HCT116 (cell line): ENCODE measurements around the gene ANTXR2. TPM values are rescaled to one million over a fixed set of nuclear protein-coding genes. Genes with fewer than 3 reads are reported as not detected.

Experiments
- ATAC-seq: fragments of 200-7000 bp; cut with Tn5 transposase; 2 replicates; pipeline ENCODE4 v1.9.1; 2020; ENCODE audit warnings: mild to moderate bottlenecking, moderate library complexity
- BruUV-seq: library from RNA; stranded (reverse); fragments of 400-500 nt; replicated peaks from 2 replicates; lab custom pipeline; 2021; lab: Mats Ljungman, UMichigan
- CTCF ChIA-PET: fragments of 300-600 bp; sonication (Branson Sonifier 250); formaldehyde crosslinking; loops from one replicate; lab custom pipeline; 2021; ENCODE audit warnings: antibody characterized with exemption; lab: Charles Lee
- POLR2A ChIA-PET: fragments of 300-600, 350-600 bp; sonication (Branson Sonifier 250); formaldehyde crosslinking; loops from one replicate; lab custom pipeline; 2021; ENCODE audit warnings: antibody characterized with exemption; lab: Charles Lee
- RAD21 ChIA-PET, 2 experiments: fragments of 300-600 bp; sonication (Branson Sonifier 250); formaldehyde crosslinking; loops; one replicate each; lab custom pipeline; 2023; ENCODE audit warnings: low total read pairs in 2 of 2; ENCODE audit not compliant: uncharacterized antibody in 2 of 2, unreplicated experiment in 2 of 2, low non-redundant PET in 1 of 2; lab: Charles Lee
- DNase-seq: peaks from one replicate; pipeline ENCODE4 v3.0.0-alpha.2; 2010; ENCODE audit warnings: low read depth, low spot score
- H2AFZ ChIP-seq: fragments of 200-600 bp; shearing (Covaris generic), sonication (generic); 2 replicates; pipeline ENCODE4 v1.6.1; 2017; ENCODE audit warnings: low read depth, mixed run types, mixed read lengths, antibody characterized with exemption, low read length; ENCODE audit not compliant: poor library complexity, severe bottlenecking
- H3K27ac ChIP-seq: 2 replicates; pipeline ENCODE4 v1.5.1; 2012; ENCODE audit warnings: low read depth, low read length
- H3K27me3 ChIP-seq: fragments of 200-600 bp; sonication (generic); 2 replicates; pipeline ENCODE4 v1.6.1; 2016; ENCODE audit warnings: mixed run types, low read length, mixed read lengths; ENCODE audit not compliant: insufficient read depth
- H3K36me3 ChIP-seq, 2 experiments: fragments of 200-500 bp in 1 of 2; fragments of 200-600 bp in 1 of 2; sonication (Bioruptor generic) in 1 of 2; sonication (generic) in 1 of 2; 2 replicates each; pipeline versions ENCODE4 v1.5.1 to v1.6.1; 2014 to 2016; ENCODE audit warnings: low read length in 2 of 2, inconsistent platforms in 1 of 2, mixed read lengths in 1 of 2, mixed run types in 1 of 2; ENCODE audit not compliant: insufficient read depth in 2 of 2, control insufficient read depth in 1 of 2
- H3K4me1 ChIP-seq, 2 experiments: fragments of 200-600 bp in 1 of 2; sonication (generic) in 1 of 2; 2 replicates each; pipeline versions ENCODE4 v1.5.1 to v1.6.1; 2012 to 2017; ENCODE audit warnings: low read length in 2 of 2, inconsistent platforms in 1 of 2, mild to moderate bottlenecking in 1 of 2, mixed read lengths in 1 of 2, mixed run types in 1 of 2, moderate library complexity in 1 of 2; ENCODE audit not compliant: insufficient read depth in 2 of 2, control insufficient read depth in 1 of 2
- H3K4me2 ChIP-seq: fragments of 200-600 bp; sonication (generic); 2 replicates; pipeline ENCODE4 v1.6.1; 2017; ENCODE audit warnings: mixed run types, low read length, mixed read lengths
- H3K4me3 ChIP-seq, 2 experiments: fragments of 200-600 bp in 1 of 2; sonication (generic) in 1 of 2; replicated peaks in 1 of 2; 2 replicates each; pipeline ENCODE4 v1.5.1; 2011 to 2016; ENCODE audit warnings: low read length in 2 of 2, control low read depth in 1 of 2, low read depth in 1 of 2, mild to moderate bottlenecking in 1 of 2, mixed read lengths in 1 of 2, mixed run types in 1 of 2
- H3K79me2 ChIP-seq: fragments of 200-600 bp; sonication (generic); 2 replicates; pipeline ENCODE4 v1.6.1; 2017; ENCODE audit warnings: mild to moderate bottlenecking, mixed run types, low read length, moderate library complexity, mixed read lengths; ENCODE audit not compliant: insufficient read depth
- H3K9ac ChIP-seq: fragments of 200-600 bp; sonication (generic); 2 replicates; pipeline ENCODE4 v1.6.1; 2016; ENCODE audit warnings: low read length, mixed read lengths
- H3K9me2 ChIP-seq: fragments of 200-600 bp; sonication (generic), shearing (Covaris generic); 2 replicates; pipeline ENCODE4 v1.6.1; 2017; ENCODE audit warnings: mixed run types, mild to moderate bottlenecking, moderate library complexity; ENCODE audit not compliant: insufficient read depth
- H3K9me3 ChIP-seq, 2 experiments: fragments of 200-500 bp in 1 of 2; fragments of 200-600 bp in 1 of 2; sonication (Bioruptor generic) in 1 of 2; sonication (generic) in 1 of 2; 2 replicates each; pipeline ENCODE4 v1.6.1; 2014 to 2017; ENCODE audit warnings: low read length in 2 of 2, mixed read lengths in 2 of 2, inconsistent platforms in 1 of 2, low read depth in 1 of 2, mild to moderate bottlenecking in 1 of 2, mixed run types in 1 of 2, moderate library complexity in 1 of 2; ENCODE audit not compliant: control insufficient read depth in 1 of 2, insufficient read depth in 1 of 2
- H4K20me1 ChIP-seq: fragments of 200-600 bp; sonication (generic), shearing (Covaris generic); 2 replicates; pipeline ENCODE4 v1.6.1; 2017; ENCODE audit warnings: mixed run types, mild to moderate bottlenecking, moderate library complexity; ENCODE audit not compliant: insufficient read depth
- FOSL1 ChIP-seq: IDR thresholded peaks from 2 replicates; pipeline ENCODE4 v1.6.1; 2012; ENCODE audit warnings: low read depth
- POLR2A ChIP-seq: IDR thresholded peaks from 2 replicates; pipeline ENCODE4 v1.7.0; 2011; ENCODE audit warnings: borderline replicate concordance; ENCODE audit not compliant: insufficient read depth, insufficient read length; ENCODE audit errors: extremely low read depth
- POLR2AphosphoS5 ChIP-seq: IDR thresholded peaks from 2 replicates; pipeline ENCODE4 v1.6.1; 2011; ENCODE audit warnings: mild to moderate bottlenecking, low read depth, low read length, moderate library complexity
- RAD21 ChIP-seq: IDR thresholded peaks from 2 replicates; pipeline ENCODE4 v1.6.1; 2012; ENCODE audit warnings: low read depth, mild to moderate bottlenecking
- SIN3A ChIP-seq: IDR thresholded peaks from 2 replicates; pipeline ENCODE4 v1.6.1; 2012; ENCODE audit warnings: low read depth
- SRF ChIP-seq: IDR thresholded peaks from 2 replicates; pipeline ENCODE4 v1.6.1; 2012; ENCODE audit warnings: low read depth
- TCF7L2 ChIP-seq: IDR thresholded peaks from 2 replicates; pipeline ENCODE4 v1.7.0; 2011; ENCODE audit warnings: borderline replicate concordance, inconsistent platforms; ENCODE audit not compliant: insufficient read depth, insufficient read length; ENCODE audit errors: extremely low read depth
- YY1 ChIP-seq: IDR thresholded peaks from 2 replicates; pipeline ENCODE4 v1.6.1; 2011; ENCODE audit warnings: low read length, low read depth, moderate library complexity, mild to moderate bottlenecking; ENCODE audit not compliant: insufficient replicate concordance; ENCODE audit errors: extremely low read depth
- intact Hi-C: fragments of 100-400 bp; cut with micrococcal nuclease; formaldehyde crosslinking; loops from 2 replicates; pipeline ENCODE4 v1.10.0; 2022
- total RNA-seq: library from RNA; stranded (reverse); gene quantifications from one replicate; pipeline ENCODE4 v1.2.1, GENCODE V29; 2021; ENCODE audit not compliant: unreplicated experiment
- TF ChIP-seq, protein P1 (sequence below): IDR thresholded peaks from 2 replicates; pipeline ENCODE4 v1.6.1; 2012
- TF ChIP-seq, protein P2 (sequence below): IDR thresholded peaks from 2 replicates; pipeline ENCODE4 v1.6.1; 2012; ENCODE audit warnings: low read depth

ANTXR2 gene
- total RNA-seq, 1 experiment from 2014 or later = 6.3 TPM

DNA sequence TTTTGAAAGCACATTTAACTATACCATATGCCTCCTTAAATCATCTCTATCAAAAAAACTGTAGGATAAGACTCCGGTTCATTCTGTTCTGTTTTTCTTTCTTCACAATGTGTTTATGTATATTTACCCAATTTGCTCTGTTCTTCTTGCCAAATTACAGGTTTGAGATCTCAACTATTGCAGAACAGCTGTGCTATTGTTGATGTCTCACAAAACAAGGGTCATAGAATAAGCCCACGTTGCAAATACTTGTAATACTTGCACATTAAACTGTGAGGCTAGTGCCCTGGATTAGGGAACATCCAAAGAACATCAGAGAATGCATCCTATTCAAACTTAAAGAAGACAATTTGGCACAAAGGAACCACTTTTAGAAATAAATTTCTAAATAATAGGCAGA, 45.4 kb downstream of the ANTXR2 start:
- ChIA-PET CTCF (no interaction called here), RAD21 (no interaction called here), POLR2A (no interaction called here)
- Histone ChIP-seq H3K36me3 (no peaks in the 10 kb centered on the region), H3K27me3 (no peaks in the 10 kb centered on the region), H3K27ac (no peak overlapping the region), H3K9ac (no peak overlapping the region), H3K9me2 (no peaks in the 10 kb centered on the region), H3K4me1 (no peaks in the 10 kb centered on the region), H2AFZ (no peak overlapping the region), H3K79me2 (no peaks in the 10 kb centered on the region), H4K20me1 (no peaks in the 10 kb centered on the region), H3K4me2 (no peak overlapping the region)
- BruUV-seq = no TSS peak
- intact Hi-C loops = no loop called here
- ATAC-seq = no peak
- no peak for DNase-seq
- TF ChIP-seq RAD21 (no peak), SIN3A (no peak), SRF (no peak), FOSL1 (no peak), POLR2A (no peak), YY1 (no peak), TCF7L2 (no peak), POLR2AphosphoS5 (no peak)
- TF ChIP-seq, protein P1, sequence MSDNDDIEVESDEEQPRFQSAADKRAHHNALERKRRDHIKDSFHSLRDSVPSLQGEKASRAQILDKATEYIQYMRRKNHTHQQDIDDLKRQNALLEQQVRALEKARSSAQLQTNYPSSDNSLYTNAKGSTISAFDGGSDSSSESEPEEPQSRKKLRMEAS = no peak
- TF ChIP-seq, protein P2, sequence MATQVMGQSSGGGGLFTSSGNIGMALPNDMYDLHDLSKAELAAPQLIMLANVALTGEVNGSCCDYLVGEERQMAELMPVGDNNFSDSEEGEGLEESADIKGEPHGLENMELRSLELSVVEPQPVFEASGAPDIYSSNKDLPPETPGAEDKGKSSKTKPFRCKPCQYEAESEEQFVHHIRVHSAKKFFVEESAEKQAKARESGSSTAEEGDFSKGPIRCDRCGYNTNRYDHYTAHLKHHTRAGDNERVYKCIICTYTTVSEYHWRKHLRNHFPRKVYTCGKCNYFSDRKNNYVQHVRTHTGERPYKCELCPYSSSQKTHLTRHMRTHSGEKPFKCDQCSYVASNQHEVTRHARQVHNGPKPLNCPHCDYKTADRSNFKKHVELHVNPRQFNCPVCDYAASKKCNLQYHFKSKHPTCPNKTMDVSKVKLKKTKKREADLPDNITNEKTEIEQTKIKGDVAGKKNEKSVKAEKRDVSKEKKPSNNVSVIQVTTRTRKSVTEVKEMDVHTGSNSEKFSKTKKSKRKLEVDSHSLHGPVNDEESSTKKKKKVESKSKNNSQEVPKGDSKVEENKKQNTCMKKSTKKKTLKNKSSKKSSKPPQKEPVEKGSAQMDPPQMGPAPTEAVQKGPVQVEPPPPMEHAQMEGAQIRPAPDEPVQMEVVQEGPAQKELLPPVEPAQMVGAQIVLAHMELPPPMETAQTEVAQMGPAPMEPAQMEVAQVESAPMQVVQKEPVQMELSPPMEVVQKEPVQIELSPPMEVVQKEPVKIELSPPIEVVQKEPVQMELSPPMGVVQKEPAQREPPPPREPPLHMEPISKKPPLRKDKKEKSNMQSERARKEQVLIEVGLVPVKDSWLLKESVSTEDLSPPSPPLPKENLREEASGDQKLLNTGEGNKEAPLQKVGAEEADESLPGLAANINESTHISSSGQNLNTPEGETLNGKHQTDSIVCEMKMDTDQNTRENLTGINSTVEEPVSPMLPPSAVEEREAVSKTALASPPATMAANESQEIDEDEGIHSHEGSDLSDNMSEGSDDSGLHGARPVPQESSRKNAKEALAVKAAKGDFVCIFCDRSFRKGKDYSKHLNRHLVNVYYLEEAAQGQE = no peak
- TF ChIP-seq, all 23 proteins: peak for 0
- Histone ChIP-seq H3K4me3 (no peak overlapping the region), H3K9me3 (no peaks in the 10 kb centered on the region)
